HFFc6 (cell line): ENCODE data around the gene LACRT. TPM values are rescaled to one million over a fixed set of nuclear protein-coding genes. Genes with fewer than 3 reads are reported as not detected.

Experiments
- DNase-seq: peaks from one replicate; pipeline ENCODE4 v3.0.0-alpha.2; 2018
- H3K27ac Mint-ChIP-seq: 2 replicates; pipeline ENCODE4 v1.8.0; 2020; ENCODE audit warnings: mild to moderate bottlenecking, mixed read lengths
- H3K27me3 Mint-ChIP-seq: 2 replicates; pipeline ENCODE4 v1.8.0; 2021; ENCODE audit warnings: mild to moderate bottlenecking, moderate library complexity, mixed read lengths; ENCODE audit not compliant: insufficient read depth
- H3K36me3 Mint-ChIP-seq: 2 replicates; pipeline ENCODE4 v1.8.0; 2021; ENCODE audit warnings: low read depth, mixed read lengths
- H3K4me1 Mint-ChIP-seq: 2 replicates; pipeline ENCODE4 v1.8.0; 2020; ENCODE audit warnings: low read depth, mixed read lengths
- H3K4me3 Mint-ChIP-seq: 2 replicates; pipeline ENCODE4 v1.8.0; 2020; ENCODE audit warnings: mild to moderate bottlenecking, moderate library complexity, mixed read lengths
- H3K9me3 Mint-ChIP-seq: 2 replicates; pipeline ENCODE4 v1.8.0; 2020; ENCODE audit warnings: mild to moderate bottlenecking, mixed read lengths
- CTCF ChIP-seq: fragments of 200-600 bp; sonication (generic); IDR thresholded peaks from 2 replicates; pipeline ENCODE4 v1.5.0; 2021; ENCODE audit warnings: antibody characterized with exemption, mild to moderate bottlenecking
- total RNA-seq, 6 experiments: library from RNA; stranded (reverse); fragmentation: NEBNext Ultra II Directional; extraction: Animal tissue kit (Norgen Biotek cat#: 25700); gene quantifications; 2 replicates in 1 of 6; 3 replicates in 5 of 6; pipeline ENCODE4 v1.2.3, GENCODE V29; 2021

Gene LACRT
- total RNA-seq, 6 experiments from 2014 or later, result not detected

GRCh38 chr12:54658306-54659264 lies 23.9 kb upstream of the LACRT start:
- peak; percentile 73 for TF ChIP-seq CTCF
- Mint-ChIP-seq H3K36me3 (no peaks in the 10 kb centered on the region), H3K4me1 (no peaks in the 10 kb centered on the region), H3K4me3 (no peak overlapping the region), H3K27me3 (peaks cover 7% of the 10 kb centered on the region), H3K27ac (no peak overlapping the region), H3K9me3 (no peaks in the 10 kb centered on the region)
- DNase-seq, result no peak

GRCh38 chr12:54657105-54657607 lies 22.5 kb upstream of the LACRT start:
- Mint-ChIP-seq H3K27me3 (peaks cover 9% of the 10 kb centered on the region), H3K9me3 (no peaks in the 10 kb centered on the region), H3K4me1 (no peaks in the 10 kb centered on the region), H3K27ac (no peak overlapping the region), H3K4me3 (no peak overlapping the region), H3K36me3 (no peaks in the 10 kb centered on the region)
- no peak for DNase-seq
- TF ChIP-seq CTCF, result no peak

GRCh38 chr12:54654926-54655325 lies 20.2 kb upstream of the LACRT start:
- Mint-ChIP-seq H3K4me1 (no peaks in the 10 kb centered on the region), H3K27me3 (peaks cover 9% of the 10 kb centered on the region), H3K9me3 (no peaks in the 10 kb centered on the region), H3K4me3 (no peak overlapping the region), H3K36me3 (no peaks in the 10 kb centered on the region), H3K27ac (no peak overlapping the region)
- no peak for TF ChIP-seq CTCF
- no peak for DNase-seq

GRCh38 chr12:54653025-54653424 lies 18.3 kb upstream of the LACRT start:
- no peaks in the 10 kb centered on the region for H3K4me1 Mint-ChIP-seq
- H3K9me3 Mint-ChIP-seq, result no peaks in the 10 kb centered on the region
- peaks cover 10% of the 10 kb centered on the region for H3K27me3 Mint-ChIP-seq
- no peak for DNase-seq
- no peak overlapping the region for H3K27ac Mint-ChIP-seq
- H3K4me3 Mint-ChIP-seq, result no peak overlapping the region
- H3K36me3 Mint-ChIP-seq, result no peaks in the 10 kb centered on the region
- TF ChIP-seq CTCF, result no peak

GRCh38 chr12:54650889-54651288 lies 16.2 kb upstream of the LACRT start:
- H3K27me3 Mint-ChIP-seq, result peaks cover 22% of the 10 kb centered on the region
- DNase-seq, result no peak
- no peaks in the 10 kb centered on the region for H3K4me1 Mint-ChIP-seq
- no peaks in the 10 kb centered on the region for H3K36me3 Mint-ChIP-seq
- TF ChIP-seq CTCF, result no peak
- H3K27ac Mint-ChIP-seq, result no peak overlapping the region
- no peak overlapping the region for H3K4me3 Mint-ChIP-seq
- no peaks in the 10 kb centered on the region for H3K9me3 Mint-ChIP-seq
